SU-DHL-6 (cell line): ENCODE data around the gene GCFC2.

ENCODE experiments used
- EZH2phosphoT487 ChIP-seq: fragments of 200-600 bp; sonication (generic), shearing (Covaris generic); conservative IDR thresholded peaks from 2 replicates; pipeline ENCODE4 v1.6.1; 2018; ENCODE audit warnings: mild to moderate bottlenecking, antibody characterized with exemption, low read length, moderate library complexity, mixed read lengths
- TF ChIP-seq, protein P1 (sequence below): fragments of 200-600 bp; sonication (generic); IDR thresholded peaks from one replicate; pipeline ENCODE4 v1.5.1; 2017; ENCODE audit warnings: antibody characterized with exemption, mild to moderate bottlenecking, low read length, moderate library complexity; ENCODE audit not compliant: insufficient read depth, poor library complexity, severe bottlenecking

DNA sequence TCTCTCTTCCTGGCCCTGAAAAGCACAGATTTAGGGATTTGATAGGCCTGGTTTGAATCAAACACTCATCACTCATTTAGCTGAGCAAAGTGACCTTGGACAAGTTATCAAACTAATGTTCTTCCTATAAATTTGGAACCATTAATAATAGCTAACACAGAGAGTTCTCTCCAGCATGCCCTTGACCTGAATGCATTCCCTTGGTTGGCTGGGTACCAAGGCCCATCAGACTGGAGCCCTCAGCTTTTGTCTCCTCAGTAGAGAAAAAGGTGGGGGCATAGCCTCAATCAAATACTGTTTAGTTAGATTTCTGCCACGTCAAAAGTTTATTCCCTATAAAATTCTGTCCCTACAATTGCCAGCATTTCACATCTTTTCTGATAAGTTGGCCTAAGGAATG, 77.9 kb downstream of the GCFC2 start:
- TF ChIP-seq, protein P1, sequence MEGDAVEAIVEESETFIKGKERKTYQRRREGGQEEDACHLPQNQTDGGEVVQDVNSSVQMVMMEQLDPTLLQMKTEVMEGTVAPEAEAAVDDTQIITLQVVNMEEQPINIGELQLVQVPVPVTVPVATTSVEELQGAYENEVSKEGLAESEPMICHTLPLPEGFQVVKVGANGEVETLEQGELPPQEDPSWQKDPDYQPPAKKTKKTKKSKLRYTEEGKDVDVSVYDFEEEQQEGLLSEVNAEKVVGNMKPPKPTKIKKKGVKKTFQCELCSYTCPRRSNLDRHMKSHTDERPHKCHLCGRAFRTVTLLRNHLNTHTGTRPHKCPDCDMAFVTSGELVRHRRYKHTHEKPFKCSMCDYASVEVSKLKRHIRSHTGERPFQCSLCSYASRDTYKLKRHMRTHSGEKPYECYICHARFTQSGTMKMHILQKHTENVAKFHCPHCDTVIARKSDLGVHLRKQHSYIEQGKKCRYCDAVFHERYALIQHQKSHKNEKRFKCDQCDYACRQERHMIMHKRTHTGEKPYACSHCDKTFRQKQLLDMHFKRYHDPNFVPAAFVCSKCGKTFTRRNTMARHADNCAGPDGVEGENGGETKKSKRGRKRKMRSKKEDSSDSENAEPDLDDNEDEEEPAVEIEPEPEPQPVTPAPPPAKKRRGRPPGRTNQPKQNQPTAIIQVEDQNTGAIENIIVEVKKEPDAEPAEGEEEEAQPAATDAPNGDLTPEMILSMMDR: no peak
- TF ChIP-seq EZH2phosphoT487: no peak
